RWPE1 (cell line): Measurements from ENCODE around the gene ALDH1L1.

Experiments used
- CTCF ChIA-PET: fragments of 350-600 bp; sonication (Branson Sonifier 250); formaldehyde crosslinking; extraction: SDS; loops from one replicate; lab custom pipeline; 2021; lab: Yijun Ruan, JAX
- POLR2A ChIA-PET: fragments of 400-600 bp; formaldehyde crosslinking; extraction: SDS; loops from one replicate; lab custom pipeline; 2020; ENCODE audit warnings: antibody characterized with exemption; ENCODE audit not compliant: low non-redundant PET; lab: Yijun Ruan, JAX
- DNase-seq: peaks from one replicate; pipeline ENCODE4 v3.0.0; 2012; ENCODE audit warnings: low spot score
- H3K27ac ChIP-seq: fragments of 450-650 bp; 2 replicates; pipeline ENCODE4 v1.5.1; 2017
- TF ChIP-seq, protein P1 (sequence below): fragments of 450-650 bp; conservative IDR thresholded peaks from 2 replicates; pipeline ENCODE4 v1.5.1; 2017; ENCODE audit warnings: low read depth, mild to moderate bottlenecking

Gene ALDH1L1

GRCh38 chr3:126084768-126085180 is 95.6 kb downstream of the ALDH1L1 start:
- TF ChIP-seq, protein P1, sequence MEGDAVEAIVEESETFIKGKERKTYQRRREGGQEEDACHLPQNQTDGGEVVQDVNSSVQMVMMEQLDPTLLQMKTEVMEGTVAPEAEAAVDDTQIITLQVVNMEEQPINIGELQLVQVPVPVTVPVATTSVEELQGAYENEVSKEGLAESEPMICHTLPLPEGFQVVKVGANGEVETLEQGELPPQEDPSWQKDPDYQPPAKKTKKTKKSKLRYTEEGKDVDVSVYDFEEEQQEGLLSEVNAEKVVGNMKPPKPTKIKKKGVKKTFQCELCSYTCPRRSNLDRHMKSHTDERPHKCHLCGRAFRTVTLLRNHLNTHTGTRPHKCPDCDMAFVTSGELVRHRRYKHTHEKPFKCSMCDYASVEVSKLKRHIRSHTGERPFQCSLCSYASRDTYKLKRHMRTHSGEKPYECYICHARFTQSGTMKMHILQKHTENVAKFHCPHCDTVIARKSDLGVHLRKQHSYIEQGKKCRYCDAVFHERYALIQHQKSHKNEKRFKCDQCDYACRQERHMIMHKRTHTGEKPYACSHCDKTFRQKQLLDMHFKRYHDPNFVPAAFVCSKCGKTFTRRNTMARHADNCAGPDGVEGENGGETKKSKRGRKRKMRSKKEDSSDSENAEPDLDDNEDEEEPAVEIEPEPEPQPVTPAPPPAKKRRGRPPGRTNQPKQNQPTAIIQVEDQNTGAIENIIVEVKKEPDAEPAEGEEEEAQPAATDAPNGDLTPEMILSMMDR: no peak
- CTCF ChIA-PET: interaction anchor here (0.6 kb wide), 1 partner anchor 1362 kb away, joined by 3 read pairs; no protein-coding TSS in a partner anchor
- no peak for DNase-seq
- H3K27ac ChIP-seq: no peak overlapping the region
- POLR2A ChIA-PET: interaction anchor here (0.8 to 1.0 kb wide), 2 partner anchors 82 to 94 kb away, joined by 3 to 14 read pairs; no protein-coding TSS in a partner anchor

- CTCF ChIA-PET: interaction anchor here (0.6 to 0.7 kb wide), 2 partner anchors 495 to 1363 kb away, joined by 3 to 4 read pairs; no protein-coding TSS in a partner anchor
- TF ChIP-seq, protein P1: peak; percentile 48
- POLR2A ChIA-PET: interaction anchor here (1.0 kb wide), 1 partner anchor 93 kb away, joined by 3 read pairs; no protein-coding TSS in a partner anchor
- peak within 1 kb of the TSS; percentile 84 for H3K27ac ChIP-seq
- peak; percentile 87 for DNase-seq
Observed at GRCh38 chr3:126083913-126084767, 96.2 kb downstream of the ALDH1L1 start, which contains the start of gene SLC41A3. Gene SLC41A3 (minus strand): TSS chr3:126084124. CDS start chr3:126068219, 15,905 bp downstream.

GRCh38 chr3:126083511-126083912 is 96.9 kb downstream of the ALDH1L1 start:
- DNase-seq: peak; percentile 49
- POLR2A ChIA-PET: no interaction called here
- TF ChIP-seq, protein P1: no peak
- peak overlapping the region; percentile 84 for H3K27ac ChIP-seq
- CTCF ChIA-PET: interaction anchor here (0.7 kb wide), 1 partner anchor 496 kb away, joined by 4 read pairs; no protein-coding TSS in a partner anchor

DNA sequence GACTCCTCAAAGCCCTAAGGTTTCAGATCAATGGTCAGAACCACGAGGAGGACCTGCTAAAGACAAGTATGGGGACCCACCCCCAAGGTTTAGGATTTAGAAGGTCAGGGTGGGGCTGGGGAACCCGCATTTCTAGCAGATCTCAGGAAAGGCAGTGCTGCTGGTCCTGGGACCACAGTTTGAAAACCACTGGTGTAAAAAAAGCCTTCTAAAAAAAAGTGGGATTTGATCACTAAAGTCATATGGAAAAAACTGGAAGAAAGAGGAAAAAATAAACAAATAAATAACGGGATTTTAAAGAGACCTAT is 97.3 kb downstream of the ALDH1L1 start:
- peak overlapping the region; percentile 84 for H3K27ac ChIP-seq
- DNase-seq: peak; percentile 21
- ChIA-PET CTCF (no interaction called here), POLR2A (no interaction called here)
- TF ChIP-seq, protein P1: no peak

DNA sequence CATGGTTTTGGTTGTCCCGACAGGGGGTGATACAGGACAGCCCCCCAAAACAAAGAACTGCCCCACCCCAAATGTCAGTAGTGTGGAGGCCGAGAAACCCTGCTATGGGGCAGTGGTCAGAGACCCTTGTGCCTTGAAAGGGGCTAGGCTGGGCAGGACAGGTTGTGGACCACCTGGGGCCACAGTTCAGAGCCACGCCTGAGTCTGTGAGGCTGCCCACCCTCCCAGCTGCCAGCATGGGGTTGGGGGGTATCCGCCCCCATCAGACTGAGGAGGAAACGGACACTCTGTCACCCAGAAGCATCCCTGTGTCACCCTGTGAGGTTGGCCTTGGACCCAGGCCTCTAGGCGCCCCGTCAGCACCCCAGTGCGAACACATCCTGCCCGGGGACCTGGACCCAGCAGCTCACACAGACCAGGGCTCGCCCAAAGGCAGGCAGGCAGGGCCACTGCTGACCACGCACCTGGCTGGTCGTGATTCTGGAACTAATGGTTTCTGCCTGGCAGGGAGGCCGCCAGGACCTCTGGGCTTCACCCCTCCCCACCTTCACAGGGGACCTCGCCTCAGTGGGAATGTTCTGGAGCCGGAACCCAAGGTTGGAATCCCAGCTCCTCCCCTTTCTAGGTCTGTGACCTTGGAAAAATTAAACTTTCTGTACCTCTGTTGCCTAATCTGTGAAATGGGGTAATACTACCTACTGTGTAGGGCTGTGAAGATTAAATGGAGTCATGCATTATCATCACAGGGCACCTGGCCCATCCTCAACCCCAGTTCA is 97.8 kb downstream of the ALDH1L1 start:
- TF ChIP-seq, protein P1: no peak
- POLR2A ChIA-PET: no interaction called here
- no peak for DNase-seq
- CTCF ChIA-PET: interaction anchor here (0.5 kb wide), 1 partner anchor 38 kb away, joined by 3 read pairs; no protein-coding TSS in a partner anchor
- peak overlapping the region; percentile 84 for H3K27ac ChIP-seq
